NCI-H2029 treated with DMSO at 0.1 percent for 48 hours (cell line): ENCODE data around the gene TMPRSS9.

Experiments
- DNase-seq: peaks from one replicate; lab custom pipeline; 2025; lab: John Stamatoyannopoulos, UW

TMPRSS9 gene

DNA sequence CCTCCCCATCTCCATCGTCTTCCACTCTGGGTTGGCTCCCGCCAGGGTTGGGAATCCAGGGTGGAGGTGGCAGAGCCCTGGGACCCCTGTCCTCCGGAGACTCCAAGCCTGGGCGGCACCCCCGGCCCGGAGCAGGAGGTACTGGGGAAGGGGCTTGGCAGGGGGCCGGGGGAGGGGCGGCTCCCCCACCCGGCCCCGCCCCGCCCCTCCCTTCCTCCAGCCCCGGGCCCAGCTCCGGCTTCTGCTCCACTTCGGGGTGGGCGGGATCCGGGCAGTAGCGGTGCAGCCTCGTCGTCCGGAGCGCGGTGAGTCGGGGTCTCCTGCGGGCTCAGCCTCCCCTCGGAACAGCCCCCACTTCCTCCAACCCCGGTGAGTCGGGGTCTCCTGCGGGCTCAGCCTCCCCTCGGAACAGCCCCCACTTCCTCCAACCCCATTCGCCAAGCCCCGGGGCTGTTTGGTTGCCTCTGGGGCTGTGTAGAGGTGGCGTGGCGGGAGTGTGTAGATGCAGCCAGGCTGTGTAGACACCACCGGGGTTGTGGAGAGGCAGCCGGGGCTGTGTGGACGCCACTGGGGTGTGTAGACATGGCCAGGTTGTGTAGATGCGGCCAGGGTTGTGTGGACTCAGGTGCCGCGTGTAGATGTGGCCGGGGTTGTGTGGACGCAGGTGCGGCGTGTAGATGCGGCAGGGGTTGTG, at the start of gene TMPRSS9:
Gene TMPRSS9, plus strand, starts transcription at position 274 of the 694 bp plus-strand sequence. CDS start 29,521 bp downstream, outside the sequence.
- DNase-seq: no peak

DNA sequence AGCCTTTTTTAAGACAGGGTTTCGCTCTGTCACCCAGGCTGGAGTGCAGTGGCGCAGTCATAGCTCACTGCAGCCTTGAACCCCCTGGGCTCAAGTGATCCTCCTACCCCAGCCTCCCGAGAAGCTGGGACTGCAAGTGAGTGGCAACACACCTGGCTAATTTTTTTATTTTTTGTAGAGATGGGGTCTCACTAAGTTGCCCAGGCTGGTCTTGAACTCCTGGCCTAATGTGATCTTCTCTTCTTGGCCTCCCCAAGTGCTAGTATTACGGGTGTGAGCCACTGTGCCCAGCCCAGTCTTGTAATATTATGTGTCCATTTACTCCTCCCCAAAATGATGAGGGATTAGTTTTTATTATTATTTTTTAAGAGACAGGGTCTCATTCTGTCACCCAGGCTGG, 49.0 kb upstream of the TMPRSS9 start:
- no peak for DNase-seq

DNA sequence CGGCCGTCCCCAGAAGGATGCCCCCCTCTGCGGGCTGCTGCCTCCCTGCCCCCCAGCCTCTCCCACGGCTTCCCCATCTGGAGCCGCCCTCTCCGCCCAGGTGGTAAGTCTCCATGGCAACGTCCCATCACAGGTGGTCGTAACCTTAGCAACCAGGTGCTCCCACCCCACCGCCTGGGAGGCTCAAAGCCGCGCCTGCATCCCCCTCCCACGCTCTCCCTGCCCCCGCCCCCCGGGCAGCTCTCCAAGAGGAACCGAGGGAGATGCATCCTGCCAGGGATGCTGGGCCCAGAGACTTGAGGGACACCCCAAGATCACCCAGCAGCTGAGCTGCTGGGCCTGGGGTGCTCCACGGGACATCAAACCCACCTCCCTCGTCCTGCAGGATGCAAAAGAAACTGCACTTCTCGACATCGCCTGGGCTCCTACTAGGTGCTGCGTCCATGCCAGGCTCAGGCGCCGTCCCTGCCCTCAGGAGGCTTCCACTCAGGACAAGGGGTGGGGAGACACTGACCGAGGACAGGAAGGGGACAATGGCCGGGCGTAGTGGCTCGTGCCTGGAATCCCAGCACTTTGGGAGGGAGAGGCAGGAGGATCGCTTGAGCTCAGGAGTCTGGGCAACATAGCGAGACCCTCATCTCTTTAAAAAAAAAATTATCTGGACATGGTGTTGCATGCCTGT, 47.1 kb upstream of the TMPRSS9 start:
- DNase-seq: no peak

DNA sequence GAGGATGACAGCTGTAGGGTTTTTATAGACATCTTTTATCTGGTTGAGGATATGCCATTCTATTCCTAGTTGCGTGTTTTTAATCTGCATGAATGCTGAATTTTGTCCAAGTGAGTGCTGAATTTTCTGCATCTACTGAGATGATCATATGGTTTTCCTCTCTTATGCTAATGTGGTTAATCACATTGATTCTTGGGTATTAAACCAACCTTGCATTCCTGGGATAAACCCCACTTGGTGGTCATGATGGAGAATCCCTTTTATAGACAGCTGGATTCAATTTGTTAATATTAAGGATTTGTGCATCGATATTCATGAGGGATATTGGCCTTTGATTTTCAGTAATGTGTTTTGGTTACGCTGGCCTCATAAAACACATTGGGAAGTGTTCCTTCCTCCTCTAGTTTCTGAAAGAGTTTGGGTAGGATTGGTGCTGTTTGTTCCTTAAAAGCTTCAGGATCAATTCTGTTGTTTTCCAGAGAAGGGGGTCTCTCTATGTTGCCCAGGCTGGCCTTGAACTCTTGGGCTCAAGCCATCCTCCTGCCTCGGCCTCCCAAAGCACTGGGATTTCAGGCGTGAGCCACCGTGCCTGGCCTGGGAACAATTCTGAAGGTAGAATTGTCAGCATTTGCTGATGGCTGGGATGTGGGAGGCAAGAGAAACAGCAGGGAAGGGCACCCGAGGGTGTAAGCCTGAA, 44.8 kb upstream of the TMPRSS9 start:
- DNase-seq: no peak

DNA sequence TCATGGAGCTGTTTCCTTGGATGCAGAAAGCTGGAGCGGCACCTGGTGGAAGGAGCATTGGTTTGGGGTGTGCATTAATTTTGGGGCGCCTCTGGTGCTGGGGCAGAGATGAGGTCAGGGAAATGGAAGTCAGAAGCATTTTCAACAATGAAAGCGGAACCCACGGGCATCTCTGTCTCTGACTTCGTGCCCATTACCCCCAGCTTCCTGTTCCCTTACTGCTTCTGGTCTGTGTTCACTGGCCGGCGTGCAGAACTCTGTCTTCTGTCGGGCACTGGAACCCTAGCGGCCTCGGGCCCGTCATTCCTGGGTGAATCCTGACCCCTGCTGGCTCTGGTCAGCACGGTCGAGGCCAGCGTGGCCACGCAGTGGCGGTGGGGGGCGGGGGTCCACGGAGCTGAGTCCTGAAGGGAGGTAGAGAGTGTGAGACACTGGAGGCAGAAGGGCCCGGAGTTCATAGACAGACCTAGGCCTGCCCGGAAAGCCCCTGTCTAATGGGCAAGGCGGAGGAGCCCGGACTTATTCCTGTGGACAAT, 44.2 kb upstream of the TMPRSS9 start:
- no peak for DNase-seq

DNA sequence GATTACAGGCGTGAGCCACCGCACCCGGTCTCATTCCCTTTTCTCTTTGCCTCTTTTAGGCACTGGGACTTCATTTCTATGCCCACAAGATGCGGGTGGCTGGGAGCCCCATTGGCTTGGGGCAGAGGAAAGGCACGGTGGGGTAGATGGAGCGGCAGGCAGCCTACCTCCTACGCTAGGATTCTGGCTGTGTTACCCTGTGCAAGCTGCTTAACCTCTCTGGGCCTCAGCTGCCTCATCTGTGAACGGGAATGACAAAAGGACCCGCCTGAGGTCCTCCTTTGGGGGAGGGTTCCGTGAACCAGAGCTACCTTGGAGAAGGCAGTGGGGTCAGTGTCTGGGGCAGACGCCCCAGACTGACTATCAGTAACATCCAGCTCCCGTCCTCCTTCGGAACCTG, 42.8 kb upstream of the TMPRSS9 start:
- no peak for DNase-seq

DNA sequence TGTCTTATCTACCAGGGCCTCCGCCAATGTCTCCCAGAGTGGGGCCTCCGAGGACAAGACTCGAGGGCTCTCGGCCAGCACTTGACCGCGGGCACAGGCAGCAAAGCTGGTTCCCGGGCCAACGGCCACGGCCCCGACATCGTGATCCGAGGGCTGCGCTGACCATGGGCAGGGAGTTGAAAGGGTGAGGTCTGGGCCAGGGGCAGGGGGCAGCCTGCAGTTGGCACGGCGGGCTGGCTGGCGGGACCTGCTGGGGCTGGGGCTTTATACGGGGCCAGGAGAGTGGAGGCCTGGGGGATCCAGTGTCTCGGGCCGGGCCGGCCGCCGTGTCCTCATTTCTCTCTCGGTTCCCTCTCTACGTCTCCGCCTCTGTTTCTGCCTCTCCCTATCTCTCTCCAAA, 42.3 kb upstream of the TMPRSS9 start:
- DNase-seq: no peak

DNA sequence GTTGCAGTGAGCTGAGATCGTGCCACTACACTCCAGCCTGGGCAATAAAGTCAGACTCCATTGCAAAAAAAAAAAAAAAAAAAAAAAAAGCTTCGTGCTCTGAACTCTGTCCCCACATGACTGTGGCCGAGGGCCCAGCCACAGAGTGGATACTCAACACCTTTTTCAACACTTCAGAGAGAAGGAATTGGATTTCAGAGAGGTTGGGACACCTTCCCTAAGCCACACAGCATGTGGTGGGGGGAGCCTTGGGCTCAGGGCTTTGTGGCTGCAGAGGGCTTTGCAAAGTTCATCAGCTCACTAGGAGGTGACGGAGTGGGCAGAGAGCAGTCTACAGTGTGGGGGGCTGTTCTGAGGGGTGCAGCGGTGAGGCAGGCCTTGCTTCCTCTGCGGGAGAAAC, 41.1 kb upstream of the TMPRSS9 start:
- no peak for DNase-seq

DNA sequence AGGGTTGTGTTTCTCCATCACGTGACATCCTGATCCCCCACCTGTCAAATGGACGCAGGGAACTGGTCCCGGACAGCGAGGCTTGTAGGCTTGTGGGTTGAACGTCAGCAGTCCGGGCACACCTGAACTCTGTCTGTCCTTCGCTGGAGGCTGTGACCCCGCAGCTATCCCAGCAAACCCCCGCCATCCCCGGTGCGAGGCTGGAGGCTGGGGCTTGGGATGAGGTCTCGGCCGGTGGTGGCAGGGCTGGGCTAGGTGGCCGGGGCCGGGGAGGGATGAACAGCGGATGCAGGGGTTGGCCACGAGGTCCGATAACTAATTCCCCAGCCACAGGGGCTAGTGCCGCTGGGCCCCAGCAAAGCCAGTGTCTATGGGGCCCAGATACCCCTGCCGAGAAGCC, 40.5 kb upstream of the TMPRSS9 start:
- no peak for DNase-seq

DNA sequence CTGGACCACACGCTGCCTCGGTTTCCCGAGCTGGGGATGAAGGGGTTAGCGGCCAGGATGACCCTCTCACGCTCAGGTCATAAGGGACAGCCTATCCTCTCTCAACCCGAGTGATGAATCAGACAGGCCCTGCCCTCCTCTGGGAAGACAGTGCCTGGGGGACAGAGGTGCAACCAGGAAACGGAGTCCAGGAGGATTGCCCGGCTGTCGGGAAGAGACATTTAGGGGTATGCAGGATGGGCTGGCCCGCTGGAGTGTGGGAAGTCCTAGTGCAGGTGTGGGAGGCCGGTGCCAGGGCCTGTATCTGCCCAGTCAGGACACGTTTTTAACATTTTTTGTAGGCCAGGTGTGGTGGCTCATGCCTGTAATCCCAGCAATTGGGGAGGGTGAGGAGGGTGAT, 40.0 kb upstream of the TMPRSS9 start:
- DNase-seq: no peak

DNA sequence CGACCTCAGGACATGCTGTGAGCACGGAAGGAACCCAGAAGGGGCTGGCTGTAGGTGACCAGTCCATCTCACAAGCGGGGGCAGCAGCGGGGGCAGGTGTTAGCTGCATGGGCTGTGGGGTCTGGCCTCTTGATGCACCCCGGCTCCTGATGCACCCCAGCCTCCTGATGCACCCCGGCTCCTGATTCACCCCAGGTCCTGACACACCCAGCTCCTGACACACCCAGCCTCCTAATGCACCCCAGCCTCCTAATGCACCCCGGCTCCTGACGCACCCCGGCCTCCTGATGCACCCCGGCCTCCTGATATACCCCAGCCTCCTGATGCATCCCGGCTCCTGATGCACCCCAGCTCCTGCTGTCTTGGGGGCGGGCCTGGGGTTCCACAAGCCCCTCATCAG, 39.1 kb upstream of the TMPRSS9 start:
- no peak for DNase-seq

DNA sequence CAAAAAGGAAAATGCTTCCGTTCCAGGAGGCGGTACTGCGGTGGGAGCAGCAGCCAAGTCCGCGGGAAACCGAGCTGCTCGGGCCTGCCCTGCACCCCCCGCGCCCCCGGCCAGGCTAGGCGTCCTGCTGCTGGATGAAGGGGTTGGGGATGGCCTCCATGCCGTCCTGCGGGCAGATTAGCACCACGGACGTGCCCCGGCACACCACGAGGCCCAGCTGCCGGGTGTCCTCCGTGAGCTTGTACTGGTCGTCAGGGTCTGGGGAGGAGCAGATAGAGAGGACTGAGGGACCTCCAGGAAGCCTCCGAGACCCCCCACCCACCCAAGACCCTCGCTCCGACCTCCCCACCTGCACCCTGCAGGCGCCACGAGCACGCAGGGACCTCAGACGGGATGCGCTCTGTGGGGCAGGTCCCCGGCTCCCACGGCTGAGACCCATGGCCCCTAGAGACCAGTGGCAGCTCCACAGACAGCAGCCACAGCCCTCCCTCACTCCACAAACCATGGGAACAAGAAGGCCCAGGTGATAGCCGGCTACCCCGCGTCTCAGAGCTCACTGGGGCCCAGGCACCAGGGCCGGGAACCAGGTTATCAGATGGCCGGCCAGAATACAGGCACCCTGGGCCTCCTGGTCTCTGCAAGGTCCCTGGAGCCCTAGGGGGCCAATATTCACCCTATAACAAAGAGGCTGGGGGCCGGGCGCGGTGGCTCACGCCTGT, 38.3 kb upstream of the TMPRSS9 start:
- no peak for DNase-seq

DNA sequence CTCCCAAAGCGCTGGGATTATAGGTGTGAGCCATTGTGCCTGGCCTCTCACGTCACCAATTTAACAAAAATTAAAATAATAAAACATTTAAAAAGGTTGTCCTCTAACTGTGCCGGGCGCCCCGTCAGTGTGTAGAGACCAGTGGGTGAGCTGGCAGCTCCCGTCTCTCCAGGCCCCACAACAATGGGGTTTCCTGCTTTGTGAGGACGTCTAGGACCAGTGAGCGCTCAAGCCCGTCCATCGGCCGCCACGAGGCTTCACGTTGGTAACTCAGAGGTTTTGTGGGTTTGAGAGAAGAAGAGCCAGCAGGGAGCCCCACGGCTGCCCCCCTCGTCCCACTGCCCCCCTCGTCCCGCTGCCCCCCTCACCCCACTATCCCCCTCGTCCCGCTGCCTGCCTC, 36.4 kb upstream of the TMPRSS9 start:
- no peak for DNase-seq

DNA sequence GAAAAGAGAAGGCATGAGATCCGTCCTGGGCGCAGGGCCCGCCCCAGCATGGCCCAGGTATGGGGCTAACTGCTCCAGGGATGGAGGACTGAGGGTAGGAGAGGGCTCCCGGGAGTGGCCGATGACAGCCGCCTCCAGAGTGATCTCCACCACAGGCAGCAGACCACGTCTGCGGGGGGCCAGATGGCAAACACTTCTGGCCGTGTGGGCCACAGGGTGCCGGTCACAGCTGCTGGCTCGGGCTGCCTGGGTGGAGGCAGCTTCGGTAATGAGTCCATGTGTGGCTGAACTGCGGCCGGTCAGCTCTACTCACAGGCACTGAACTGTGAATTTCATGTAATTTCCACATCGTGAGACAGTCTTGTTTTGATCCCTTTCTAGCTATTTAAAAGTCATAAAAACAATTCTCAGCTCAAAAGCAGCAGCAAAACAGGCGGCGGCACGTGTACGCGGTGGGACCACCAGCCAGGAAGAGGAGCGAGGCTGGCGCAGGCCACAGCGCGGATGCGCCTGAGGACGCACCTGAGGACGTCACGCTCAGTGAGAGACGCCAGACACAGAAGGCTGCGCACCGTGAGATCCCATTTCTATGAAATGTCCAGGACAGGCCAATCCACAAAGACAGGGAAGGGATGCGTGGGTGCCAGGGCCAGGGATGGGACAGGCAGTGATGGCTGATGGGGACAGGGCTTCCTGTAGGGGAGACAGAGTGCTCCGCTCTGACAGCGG, 35.7 kb upstream of the TMPRSS9 start:
- DNase-seq: no peak

DNA sequence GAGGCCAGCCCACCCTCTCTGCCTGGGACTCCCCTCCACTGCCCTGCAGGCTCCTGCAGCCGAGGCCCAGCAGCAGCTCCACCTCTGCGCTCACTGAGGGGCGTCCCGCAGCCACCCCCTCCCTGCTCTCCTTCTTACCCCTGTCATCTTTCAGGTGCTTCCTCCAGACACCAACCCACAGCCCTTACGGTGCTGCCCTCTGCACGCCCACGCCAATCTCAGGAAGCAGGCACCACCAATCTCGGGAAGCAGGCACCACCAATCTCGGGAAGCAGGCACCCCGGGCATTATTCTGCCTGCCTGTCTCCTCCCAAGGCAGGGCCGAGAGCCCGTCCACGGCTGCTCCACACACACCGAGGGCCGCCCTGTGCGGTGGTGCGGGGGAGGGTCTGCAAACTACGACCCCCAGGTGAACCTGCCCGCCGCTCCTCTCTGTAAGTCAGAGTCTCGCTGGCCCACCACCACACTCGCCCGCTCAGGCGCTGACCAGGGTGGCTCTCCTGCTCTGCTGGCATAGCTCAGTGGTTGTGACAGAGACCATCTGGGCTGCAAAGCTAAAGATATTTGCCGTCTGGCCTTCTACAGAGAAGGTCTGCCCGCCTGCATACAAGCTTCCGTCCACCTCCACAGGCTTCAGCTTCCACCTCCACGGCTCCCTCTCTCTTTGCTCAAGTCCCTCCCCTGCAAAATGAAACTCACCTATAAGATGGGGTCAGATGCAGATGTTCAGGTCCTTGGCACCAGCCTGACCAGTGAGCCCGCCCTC, 34.6 kb upstream of the TMPRSS9 start:
- DNase-seq: no peak

DNA sequence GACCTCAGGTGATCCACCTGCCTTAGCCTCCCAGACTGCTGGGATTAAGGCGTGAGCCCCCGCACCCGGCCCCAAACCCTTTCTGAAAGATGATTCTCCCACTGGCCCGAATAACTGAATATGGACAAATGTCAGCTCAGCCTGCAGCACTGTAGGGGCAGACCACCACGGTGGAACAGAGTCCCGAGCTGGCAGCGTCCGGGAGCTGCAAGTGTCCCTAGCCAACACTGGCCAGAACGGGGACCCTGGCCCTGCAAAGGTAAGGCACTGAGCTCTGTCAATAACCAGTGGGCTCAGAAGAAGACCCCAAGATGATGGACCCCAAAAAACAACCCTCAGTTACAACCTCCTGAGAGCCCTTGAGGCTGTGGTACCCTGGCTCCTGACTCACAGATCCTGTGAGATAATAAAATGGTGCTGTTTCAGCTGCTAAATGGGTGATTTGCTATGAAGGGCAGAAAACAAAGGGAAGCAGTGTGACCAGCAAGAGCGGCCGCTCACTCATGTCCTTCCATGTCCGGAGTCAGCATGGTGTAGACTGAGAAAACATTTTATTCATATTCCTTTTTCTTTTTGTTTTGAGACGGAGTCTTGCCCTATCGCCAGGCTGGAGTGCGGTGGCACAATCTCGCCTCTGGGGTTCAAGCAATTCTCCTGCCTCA, 33.2 kb upstream of the TMPRSS9 start:
- no peak for DNase-seq

DNA sequence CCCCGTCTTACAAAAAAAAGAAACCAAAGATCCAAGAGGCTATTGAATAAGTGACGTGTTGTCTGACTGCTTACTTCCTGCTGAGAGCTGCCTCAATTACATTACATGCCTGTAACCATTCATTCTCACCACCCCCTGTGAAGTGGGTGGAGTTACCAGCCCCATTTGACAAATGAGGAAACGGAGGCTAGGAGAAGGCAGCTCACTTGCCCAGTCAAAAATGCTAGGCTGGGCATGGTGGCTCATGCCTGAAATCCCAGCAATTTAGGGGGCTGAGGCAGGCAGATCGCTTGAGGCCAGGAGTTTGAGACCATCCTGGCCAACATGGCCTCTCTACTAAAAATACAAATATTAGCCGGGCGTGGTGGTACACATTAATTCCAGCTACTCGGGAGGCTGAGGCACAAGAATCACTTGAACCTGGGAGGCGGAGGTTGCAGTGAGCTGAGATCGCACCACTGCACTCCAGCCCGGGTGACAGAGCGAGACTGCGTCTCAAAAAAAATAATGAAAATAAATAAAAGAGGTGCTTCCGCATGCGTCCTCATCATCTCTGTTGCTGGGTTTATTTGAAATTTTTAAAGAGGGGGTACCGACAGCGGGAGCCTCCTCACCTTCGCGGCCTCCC, 32.2 kb upstream of the TMPRSS9 start:
- DNase-seq: peak; percentile 43

DNA sequence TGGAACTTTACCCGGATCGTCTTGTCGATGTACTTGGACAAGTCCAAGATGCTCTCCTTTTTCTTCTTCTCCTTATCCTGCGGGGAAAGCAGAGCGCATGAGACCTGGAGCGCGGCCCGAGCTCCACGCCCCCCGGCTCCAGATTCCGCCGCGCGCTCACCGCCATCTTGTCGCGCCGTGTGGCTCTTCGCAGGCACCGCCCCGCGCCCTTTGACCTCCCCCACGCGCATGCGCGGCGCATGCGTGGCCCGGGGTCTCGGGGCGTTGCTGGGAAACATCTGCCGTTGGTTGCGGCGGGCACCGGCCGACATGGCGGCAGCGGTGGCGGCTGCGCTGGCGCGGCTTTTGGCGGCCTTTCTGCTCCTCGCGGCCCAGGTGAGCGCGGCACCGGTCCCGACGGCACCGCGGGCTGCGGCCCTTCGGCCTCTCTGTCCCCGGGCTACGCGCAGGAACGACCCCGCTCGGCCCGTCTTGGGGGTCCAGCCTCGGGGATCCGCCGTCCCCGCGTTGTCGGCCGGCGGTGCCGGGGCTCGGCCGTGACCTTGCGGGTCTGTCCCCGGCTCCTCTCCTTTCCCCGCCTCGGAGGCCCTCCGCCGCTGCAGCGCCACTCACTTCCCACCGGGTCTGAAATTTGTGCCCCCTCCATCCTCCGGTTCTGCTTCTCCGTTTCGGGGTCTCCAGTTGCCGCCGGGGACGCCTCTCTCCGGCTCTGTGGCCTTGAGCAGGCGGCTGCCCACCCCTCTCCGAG, 31.5 kb upstream of the TMPRSS9 start, which contains the start of the genes LSM7 and SPPL2B:
Gene LSM7, minus strand, starts transcription at position 186 of the 748 bp plus-strand sequence. Its CDS starts 20 bp downstream, at position 166.
Gene SPPL2B, plus strand, starts transcription at position 284 of the 748 bp plus-strand sequence. Its CDS starts 26 bp downstream, at position 310.
- DNase-seq: peak; percentile 16

DNA sequence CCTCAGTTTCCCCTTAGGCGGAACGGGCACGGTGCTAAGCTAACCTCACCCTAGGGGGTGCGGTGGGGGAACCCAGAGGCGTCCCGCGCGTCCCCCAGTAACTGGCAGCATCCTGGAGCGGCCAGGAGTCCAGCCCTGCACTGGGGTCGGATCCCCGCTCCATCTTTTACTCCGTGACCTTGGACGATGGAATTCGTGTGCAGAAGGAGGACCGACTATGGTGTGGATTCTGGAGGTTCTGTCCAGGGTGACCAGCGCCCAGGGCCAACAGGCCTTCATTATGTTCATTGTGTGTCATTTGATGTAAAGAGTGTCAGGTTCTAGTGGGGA, 31.0 kb upstream of the TMPRSS9 start:
- DNase-seq: no peak
